ENCODE measurements around the gene SUPT5H. TPM values are rescaled to one million over a fixed set of nuclear protein-coding genes. Genes with fewer than 3 reads are reported as not detected.

Gene SUPT5H
- total RNA-seq, 3 donors from 2014 or later (not counting 1 experiment from before 2014, with no cell fraction given), result 228 to 256 (median 230) TPM

DNA sequence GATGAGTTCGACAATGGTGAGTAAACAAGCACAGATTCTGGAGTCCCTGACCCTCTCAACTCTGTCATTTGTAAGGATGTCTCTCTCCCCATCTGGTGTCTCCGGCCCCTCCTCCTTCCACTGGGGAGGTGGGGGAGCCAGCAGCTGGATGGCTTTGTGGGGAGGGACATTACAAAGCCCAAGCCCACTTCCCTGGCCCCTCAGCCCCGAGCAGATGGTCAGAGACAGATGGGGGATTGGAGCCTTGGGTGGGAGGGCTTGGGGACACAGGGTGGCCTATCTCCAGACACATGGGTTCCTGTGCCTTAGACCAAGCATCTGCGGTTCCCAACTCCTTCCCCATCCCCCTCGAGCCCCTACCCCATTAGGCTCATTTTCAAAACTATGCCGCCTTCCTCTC lies 37.8 kb downstream of the SUPT5H start:
- 95% methylated on average over 3 of the region's 6 CpGs for WGBS (ENCODE audit: insufficient coverage)
- peaks cover 20 to 28% of the 10 kb centered on the region in 2 donors for H3K4me1 Mint-ChIP-seq
- H3K36me3 Mint-ChIP-seq, result no peaks in the 10 kb centered on the region

DNA sequence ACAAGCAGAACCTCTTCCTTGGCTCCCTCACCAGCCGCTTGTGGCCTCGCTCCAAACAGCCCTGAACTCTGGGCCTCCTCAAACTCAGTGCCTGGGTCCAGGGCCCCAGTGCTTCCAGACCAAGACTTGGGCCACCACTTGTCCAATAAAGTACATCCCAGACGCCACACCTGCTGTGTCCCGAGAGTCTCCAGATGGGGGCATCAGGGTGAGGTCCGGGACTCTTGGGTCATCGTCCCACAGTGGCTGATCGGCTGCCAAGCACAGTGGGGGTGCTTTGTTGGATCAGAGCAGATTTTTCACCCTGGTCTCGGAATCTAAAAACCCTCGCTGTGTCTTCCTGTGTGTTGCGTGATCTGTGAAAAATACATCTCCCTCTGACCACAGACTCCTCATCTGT lies 44.4 kb downstream of the SUPT5H start:
- WGBS (ENCODE audit: insufficient coverage), result 99% methylated on average over 7 of the region's 10 CpGs
- TF ChIP-seq, protein P1, sequence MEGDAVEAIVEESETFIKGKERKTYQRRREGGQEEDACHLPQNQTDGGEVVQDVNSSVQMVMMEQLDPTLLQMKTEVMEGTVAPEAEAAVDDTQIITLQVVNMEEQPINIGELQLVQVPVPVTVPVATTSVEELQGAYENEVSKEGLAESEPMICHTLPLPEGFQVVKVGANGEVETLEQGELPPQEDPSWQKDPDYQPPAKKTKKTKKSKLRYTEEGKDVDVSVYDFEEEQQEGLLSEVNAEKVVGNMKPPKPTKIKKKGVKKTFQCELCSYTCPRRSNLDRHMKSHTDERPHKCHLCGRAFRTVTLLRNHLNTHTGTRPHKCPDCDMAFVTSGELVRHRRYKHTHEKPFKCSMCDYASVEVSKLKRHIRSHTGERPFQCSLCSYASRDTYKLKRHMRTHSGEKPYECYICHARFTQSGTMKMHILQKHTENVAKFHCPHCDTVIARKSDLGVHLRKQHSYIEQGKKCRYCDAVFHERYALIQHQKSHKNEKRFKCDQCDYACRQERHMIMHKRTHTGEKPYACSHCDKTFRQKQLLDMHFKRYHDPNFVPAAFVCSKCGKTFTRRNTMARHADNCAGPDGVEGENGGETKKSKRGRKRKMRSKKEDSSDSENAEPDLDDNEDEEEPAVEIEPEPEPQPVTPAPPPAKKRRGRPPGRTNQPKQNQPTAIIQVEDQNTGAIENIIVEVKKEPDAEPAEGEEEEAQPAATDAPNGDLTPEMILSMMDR (IDR thresholded peaks at IDR 0.05), result no peak
- Histone ChIP-seq H3K4me1 (ENCODE audit: control insufficient read depth, insufficient read depth, low read length) (no peaks in the 10 kb centered on the region), H3K9me3 (ENCODE audit: control insufficient read depth, insufficient read depth, low read length) (no peaks in the 10 kb centered on the region), H3K27ac (ENCODE audit: low read length) (no peak overlapping the region), H3K36me3 (ENCODE audit: control insufficient read depth, insufficient read depth, low read length) (peaks cover 45% of the 10 kb centered on the region), H3K4me3 (ENCODE audit: low read length) (no peak overlapping the region), H3K27me3 (ENCODE audit: control insufficient read depth, insufficient read depth, low read length) (no peaks in the 10 kb centered on the region)
- intact Hi-C loops (cut with micrococcal nuclease), result no loop called here
- Mint-ChIP-seq H3K27ac (no peak overlapping the region), H3K27me3 (ENCODE audit: low read depth in 2 of 2) (no peaks in the 10 kb centered on the region), H3K4me3 (no peak overlapping the region), H3K36me3 (no peaks in the 10 kb centered on the region), H3K4me1 (peaks cover 0 to 6% of the 10 kb centered on the region in 2 donors), H3K9me3 (no peaks in the 10 kb centered on the region)
- DNase-seq, result no peak
- no peak for ATAC-seq

More for the DNA sequence above, 37.8 kb downstream of the SUPT5H start:
- Mint-ChIP-seq H3K27ac (peak overlapping the region; percentile 14 to 20), H3K27me3 (ENCODE audit: low read depth in 2 of 2) (no peaks in the 10 kb centered on the region), H3K4me3 (peak overlapping the region; percentile 28), H3K9me3 (no peaks in the 10 kb centered on the region)
- Histone ChIP-seq H3K4me3 (ENCODE audit: low read length) (no peak overlapping the region), H3K36me3 (ENCODE audit: control insufficient read depth, insufficient read depth, low read length) (peaks cover 19% of the 10 kb centered on the region), H3K4me1 (ENCODE audit: control insufficient read depth, insufficient read depth, low read length) (peaks cover 19% of the 10 kb centered on the region), H3K9me3 (ENCODE audit: control insufficient read depth, insufficient read depth, low read length) (no peaks in the 10 kb centered on the region), H3K27ac (ENCODE audit: low read length) (no peak overlapping the region), H3K27me3 (ENCODE audit: control insufficient read depth, insufficient read depth, low read length) (no peaks in the 10 kb centered on the region)
- ATAC-seq (no peak), DNase-seq (no peak)
- TF ChIP-seq, protein P1 (IDR thresholded peaks at IDR 0.05), result no peak
- intact Hi-C loops (cut with micrococcal nuclease), result loop anchor here (5.0 kb wide), 1 partner anchor 86 kb away; no protein-coding TSS in a partner anchor

DNA sequence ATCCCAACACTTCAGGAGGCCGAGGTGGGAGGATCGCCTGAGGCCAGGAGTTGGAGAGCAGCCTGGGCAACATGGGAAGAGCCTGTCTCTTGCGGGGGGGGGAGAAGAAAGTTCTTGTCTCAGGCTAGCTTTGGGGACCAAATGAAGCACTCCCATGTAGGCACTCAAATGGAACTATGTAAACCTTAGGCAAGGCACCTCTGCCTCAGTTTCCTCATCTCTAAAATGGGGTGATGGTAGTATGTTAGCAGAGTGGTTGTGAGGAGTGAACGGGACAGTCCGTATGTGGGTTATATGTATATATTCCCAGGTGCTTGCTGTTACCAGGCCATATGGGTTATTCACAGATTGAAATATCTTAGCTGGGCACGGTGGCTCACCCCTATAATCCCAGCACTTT lies 46.8 kb downstream of the SUPT5H start:
- no peak overlapping the region for H3K27ac ChIP-seq (ENCODE audit: low read length)
- ATAC-seq (no peak), DNase-seq (no peak)
- intact Hi-C loops (cut with micrococcal nuclease), result no loop called here
- no peaks in the 10 kb centered on the region for H3K9me3 ChIP-seq (ENCODE audit: control insufficient read depth, insufficient read depth, low read length)
- H3K27me3 ChIP-seq (ENCODE audit: control insufficient read depth, insufficient read depth, low read length), result peaks cover 5% of the 10 kb centered on the region
- no peaks in the 10 kb centered on the region for H3K36me3 Mint-ChIP-seq
- H3K4me3 ChIP-seq (ENCODE audit: low read length), result no peak overlapping the region
- peaks cover 9 to 10% of the 10 kb centered on the region in 2 donors for H3K27me3 Mint-ChIP-seq (ENCODE audit: low read depth in 2 of 2)
- H3K4me1 Mint-ChIP-seq, result no peaks in the 10 kb centered on the region
- H3K4me1 ChIP-seq (ENCODE audit: control insufficient read depth, insufficient read depth, low read length), result no peaks in the 10 kb centered on the region
- peaks cover 30% of the 10 kb centered on the region for H3K36me3 ChIP-seq (ENCODE audit: control insufficient read depth, insufficient read depth, low read length)
- H3K4me3 Mint-ChIP-seq, result no peak overlapping the region
- WGBS (ENCODE audit: insufficient coverage), result 96% methylated on average over 6 of the region's 6 CpGs
- TF ChIP-seq, protein P1 (IDR thresholded peaks at IDR 0.05), result no peak
- no peaks in the 10 kb centered on the region for H3K9me3 Mint-ChIP-seq
- no peak overlapping the region for H3K27ac Mint-ChIP-seq

DNA sequence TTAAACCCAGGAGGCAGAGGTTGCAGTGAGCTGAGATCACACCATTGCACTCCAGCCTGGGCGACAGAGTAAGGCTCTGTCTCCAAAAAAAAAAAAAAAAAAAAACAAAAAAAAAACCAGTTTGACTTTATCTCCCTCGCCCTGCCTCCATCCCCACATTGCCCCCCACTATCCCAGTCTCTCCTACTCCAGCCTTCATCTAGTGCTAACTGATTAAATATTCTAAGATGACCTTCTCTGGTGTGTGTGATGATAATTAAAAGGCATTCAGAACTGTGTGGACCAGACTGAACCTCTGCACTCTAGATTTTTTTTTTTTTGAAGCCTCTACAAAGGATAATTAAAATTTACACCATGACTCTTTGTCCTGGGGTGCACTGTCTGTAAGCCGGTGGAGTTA lies 47.4 kb downstream of the SUPT5H start:
- TF ChIP-seq, protein P1 (IDR thresholded peaks at IDR 0.05), result no peak
- Histone ChIP-seq H3K27me3 (ENCODE audit: control insufficient read depth, insufficient read depth, low read length) (peaks cover 10% of the 10 kb centered on the region), H3K36me3 (ENCODE audit: control insufficient read depth, insufficient read depth, low read length) (peaks cover 30% of the 10 kb centered on the region), H3K4me3 (ENCODE audit: low read length) (no peak overlapping the region), H3K4me1 (ENCODE audit: control insufficient read depth, insufficient read depth, low read length) (peaks cover 3% of the 10 kb centered on the region), H3K27ac (ENCODE audit: low read length) (no peak overlapping the region), H3K9me3 (ENCODE audit: control insufficient read depth, insufficient read depth, low read length) (no peaks in the 10 kb centered on the region)
- no peak overlapping the region for H3K27ac Mint-ChIP-seq
- WGBS (ENCODE audit: insufficient coverage), result 91% methylated on average over 1 of the region's 3 CpGs
- intact Hi-C loops (cut with micrococcal nuclease), result no loop called here
- H3K4me1 Mint-ChIP-seq, result peaks cover 0 to 2% of the 10 kb centered on the region in 2 donors
- ATAC-seq (no peak), DNase-seq (no peak)
- no peak overlapping the region for H3K4me3 Mint-ChIP-seq
- H3K27me3 Mint-ChIP-seq (ENCODE audit: low read depth in 2 of 2), result peaks cover 12% of the 10 kb centered on the region in 2 donors
- H3K9me3 Mint-ChIP-seq, result no peaks in the 10 kb centered on the region
- H3K36me3 Mint-ChIP-seq, result no peaks in the 10 kb centered on the region
